Measurements from ENCODE around the gene IRF2. TPM values are rescaled to one million over a fixed set of nuclear protein-coding genes. Genes with fewer than 3 reads are reported as not detected.

Gene IRF2
- total and polyA plus RNA-seq, 2 of the 8 experiments (the other 6 are each of a cell fraction or from before 2014, with no cell fraction given): 13.8 to 17.0 TPM

GRCh38 chr4:184504385-184504784 is 30.0 kb upstream of the IRF2 start (continued):
- TF ChIP-seq SP1 (IDR thresholded peaks at IDR 0.05; ENCODE audit: low read depth, low read length) (no peak), POLR2AphosphoS5 (IDR thresholded peaks at IDR 0.05; ENCODE audit: low read depth, low read length) (no peak), ASH2L (IDR thresholded peaks at IDR 0.05; ENCODE audit: low read length) (no peak)
